Stimulated activated CD8-positive, alpha-beta memory T cell treated with anti-CD3 and anti-CD28 coated beads, Interleukin-12 subunit alpha, Interleukin-12 subunit beta, amount 100 ng/mL, for 24 hours (primary cell): ENCODE data around the gene NXF1.
A peak's percentile ranks its signal among the peaks of the same experiment; 100 is the strongest.
"Not testable (repeated sequence)": the region's sequence is repeated elsewhere in the genome, so short reads cannot be mapped to it uniquely, and the experiment has no call there.

ENCODE experiments used
- DNase-seq: peaks from one replicate; pipeline ENCODE4 v3.0.0-alpha.2; 2020; ENCODE audit errors: extremely low read depth

Gene NXF1

DNA sequence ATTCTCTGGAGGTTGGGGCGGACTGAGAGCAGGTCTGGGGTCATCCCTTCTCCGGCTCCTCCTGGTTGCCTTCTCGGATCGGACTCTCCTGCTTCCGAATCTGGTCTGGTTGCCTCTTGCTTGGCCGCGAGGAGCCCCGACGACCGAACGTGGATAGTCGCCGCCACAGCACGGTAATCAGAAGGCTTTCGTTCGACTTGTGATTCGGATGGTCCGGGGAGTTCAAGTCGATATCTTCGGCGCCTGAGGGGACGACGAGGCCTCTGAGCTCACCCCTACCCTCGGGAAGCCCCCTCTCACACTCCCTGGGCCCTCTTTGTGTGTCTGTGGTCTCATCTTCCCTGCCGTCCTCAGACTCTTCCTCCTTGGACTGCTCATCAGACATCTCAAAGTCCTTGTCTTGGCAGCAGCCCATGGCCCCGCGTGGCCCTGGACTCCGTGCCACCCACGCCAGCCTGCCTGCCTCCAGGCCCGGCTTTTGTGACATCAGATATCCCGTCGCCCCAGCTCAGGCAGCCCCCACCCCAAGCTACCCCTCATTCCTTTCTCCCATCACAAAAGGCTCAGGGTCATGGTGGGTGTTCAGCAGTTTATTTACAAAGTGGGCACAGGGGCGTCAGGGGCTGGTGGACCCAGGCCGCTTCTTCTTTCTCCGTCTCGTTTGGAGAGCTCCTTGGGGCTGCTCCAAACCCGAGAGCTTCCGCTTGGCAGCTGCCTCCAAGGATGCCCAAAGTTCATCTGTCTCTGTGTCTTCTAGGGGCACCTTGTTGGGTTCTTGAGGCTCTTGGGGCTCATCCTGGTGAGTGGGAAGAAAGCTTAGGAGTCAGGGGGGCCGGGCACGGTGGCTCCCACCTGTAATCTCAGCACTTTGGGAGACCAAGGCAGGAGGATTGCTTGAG lies 27.3 kb upstream of the NXF1 start, which contains the start of gene TEX54:
Gene TEX54, minus strand, starts transcription at position 506 of the 899 bp plus-strand sequence.
- no peak for DNase-seq

DNA sequence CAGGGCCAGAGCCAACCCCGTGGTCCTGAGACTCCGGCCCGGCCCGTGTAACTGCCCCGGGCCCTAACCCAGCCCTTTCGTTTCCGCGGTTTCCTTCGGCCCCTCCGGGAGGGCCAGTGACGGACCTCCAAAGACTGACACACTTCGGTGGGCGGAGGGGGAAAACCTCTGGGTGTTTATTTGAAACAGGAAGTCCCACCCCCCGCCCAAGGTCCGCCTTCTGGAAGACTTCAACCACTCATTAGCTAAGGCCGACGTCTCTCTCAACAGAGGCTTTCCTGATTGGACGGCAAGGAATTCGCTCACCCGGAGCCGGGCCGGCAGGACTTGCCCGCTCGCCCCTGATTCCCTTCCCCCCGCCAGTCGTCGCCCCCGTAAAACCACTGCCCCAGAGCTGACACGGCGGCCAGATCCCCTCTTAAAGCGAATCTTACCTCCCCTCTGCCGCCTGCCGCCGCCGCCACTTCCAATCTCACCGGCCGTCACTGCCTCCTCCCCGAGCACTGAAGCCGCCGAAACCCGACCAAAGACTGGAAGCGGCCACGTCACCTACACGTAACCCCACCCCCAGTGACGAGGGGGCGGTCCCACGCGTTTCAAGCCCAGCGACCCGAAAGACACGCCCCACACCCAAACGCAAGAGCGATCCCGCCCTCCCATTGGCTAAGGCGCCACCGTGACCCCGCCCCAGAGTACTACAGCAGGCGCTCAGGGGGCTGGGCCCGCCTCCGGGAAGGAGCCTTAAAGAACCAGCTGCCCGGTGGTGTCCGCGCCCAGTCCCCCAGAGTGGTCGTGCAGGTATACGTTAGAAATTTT lies 26.5 kb upstream of the NXF1 start, which contains the start of gene STX5:
Gene STX5, minus strand, starts transcription at position 532 of the 816 bp plus-strand sequence. CDS start 808 bp downstream, outside the sequence.
- peak; percentile 98 for DNase-seq

DNA sequence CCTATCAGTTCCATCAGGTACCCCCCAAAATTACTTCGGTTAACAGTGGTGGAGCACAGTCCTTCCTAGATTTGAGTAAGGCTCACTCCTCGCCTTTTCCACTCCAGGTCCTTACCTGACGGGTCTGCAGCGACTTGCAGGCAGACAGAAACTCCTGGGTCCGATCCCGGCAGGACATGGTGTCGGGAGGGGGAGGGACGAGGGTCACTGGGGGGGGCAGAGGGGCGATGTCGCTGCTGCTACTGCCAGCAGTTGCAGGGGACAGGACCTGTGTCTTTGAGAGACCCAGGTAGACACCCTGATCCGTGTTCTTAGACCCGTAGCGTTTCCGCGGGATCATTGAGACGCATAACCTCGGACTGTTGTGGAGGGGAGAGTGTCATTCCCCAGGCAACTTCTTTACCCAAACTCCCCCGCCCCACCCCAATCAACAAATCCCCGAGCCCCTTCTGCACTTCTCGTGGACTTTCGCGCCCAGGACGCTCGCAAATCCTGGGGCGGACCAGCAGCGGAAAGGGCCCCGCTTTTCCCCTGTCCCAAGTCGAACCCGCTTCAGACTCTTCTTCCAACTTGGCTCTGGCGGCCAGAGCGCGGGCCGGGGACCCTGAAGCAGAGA lies 25.8 kb upstream of the NXF1 start:
- DNase-seq, result no peak

DNA sequence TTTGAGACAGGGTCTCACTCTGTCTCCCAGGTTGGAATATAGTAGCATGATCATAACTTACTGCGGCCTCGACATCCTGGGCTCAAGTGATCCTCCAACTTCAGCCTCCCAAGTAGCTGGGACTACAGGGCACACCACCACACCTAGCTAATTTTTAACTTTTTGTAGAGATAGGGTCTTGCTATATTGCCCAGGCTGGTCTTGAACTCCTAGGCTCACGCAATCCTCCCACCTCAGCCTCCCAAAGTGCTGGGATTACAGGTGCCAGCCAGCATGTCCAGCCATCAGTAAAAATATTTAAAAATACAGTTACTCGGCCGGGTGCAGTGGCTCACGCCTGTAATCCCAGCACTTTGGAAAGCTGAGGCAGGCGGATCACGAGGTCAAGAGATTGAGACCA lies 22.9 kb upstream of the NXF1 start:
- DNase-seq, result not testable (repeated sequence)

DNA sequence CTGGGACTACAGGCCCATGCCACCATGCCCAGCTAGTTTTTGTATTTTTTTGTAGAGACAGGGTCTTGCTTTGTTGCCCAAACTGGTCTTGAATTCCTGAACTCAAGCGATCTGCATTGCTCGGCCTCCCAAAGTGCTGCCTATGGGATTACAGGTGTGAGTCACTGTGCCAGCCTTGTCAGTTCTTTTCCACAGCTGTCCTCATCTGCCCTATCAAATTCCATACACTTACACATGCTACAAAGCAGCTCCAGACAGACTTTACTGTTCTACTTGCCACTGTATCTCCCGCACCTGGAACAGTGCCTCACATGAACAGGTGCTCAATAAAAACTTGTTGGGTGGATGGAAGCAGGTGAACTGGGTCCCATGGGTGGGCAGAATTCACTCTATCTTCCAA lies 18.4 kb upstream of the NXF1 start:
- DNase-seq, result no peak

DNA sequence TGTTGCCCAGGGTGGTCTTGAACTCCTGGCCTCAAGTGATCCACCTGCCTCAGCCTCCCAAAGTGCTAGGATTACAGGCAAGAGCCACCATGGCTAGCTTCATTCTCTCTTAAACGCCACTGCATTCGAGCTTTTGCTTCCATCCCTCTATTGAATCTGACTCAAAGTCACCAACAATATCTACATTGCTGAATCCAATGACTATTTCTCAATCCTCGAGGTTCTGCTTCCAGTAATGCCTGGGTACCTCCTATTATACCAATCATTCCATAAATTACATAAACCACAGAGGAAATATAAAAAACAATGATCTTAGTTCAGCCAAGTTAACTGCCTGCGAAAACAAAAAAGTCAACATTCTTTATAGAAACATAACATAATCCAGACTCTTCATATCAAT lies 11.9 kb upstream of the NXF1 start:
- no peak for DNase-seq

DNA sequence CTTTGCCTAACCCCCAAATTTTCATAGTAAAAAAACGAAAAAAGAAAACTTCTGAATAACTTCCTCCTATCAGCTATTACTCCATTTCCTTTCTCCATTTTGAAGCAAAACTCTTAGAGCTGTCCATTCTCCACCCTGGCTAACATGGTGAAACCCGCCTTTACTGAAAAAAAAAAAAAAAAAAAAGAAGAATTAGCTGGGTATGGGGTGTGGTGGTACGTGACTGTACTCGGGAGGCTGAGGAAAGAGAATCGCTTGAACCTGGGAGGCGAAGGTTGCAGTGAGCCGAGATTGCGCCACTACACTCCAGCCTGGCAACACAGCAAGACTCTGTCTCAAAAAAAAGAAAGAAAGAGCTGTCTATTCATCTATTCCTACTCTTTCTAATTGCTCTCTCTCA lies 11.3 kb upstream of the NXF1 start:
- no peak for DNase-seq

DNA sequence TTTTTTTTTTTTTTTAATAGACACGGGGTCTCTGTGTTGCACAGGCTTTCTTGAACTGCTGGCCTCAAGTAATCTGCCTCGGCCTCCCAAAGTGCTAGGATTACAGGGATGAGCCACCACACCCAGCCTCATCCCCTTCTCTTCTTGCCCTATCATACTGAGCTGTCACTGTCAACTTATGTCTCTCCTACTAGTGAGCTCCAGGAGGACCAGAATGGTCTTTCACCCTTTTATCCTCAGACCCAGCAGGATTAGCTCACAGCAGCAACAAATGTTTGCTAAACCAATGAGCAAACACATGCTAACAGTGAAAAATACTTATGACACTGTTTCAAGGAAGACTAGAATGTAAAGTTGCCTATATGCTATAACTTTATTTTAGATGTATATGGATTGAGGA lies 6.4 kb upstream of the NXF1 start:
- DNase-seq, result no peak

DNA sequence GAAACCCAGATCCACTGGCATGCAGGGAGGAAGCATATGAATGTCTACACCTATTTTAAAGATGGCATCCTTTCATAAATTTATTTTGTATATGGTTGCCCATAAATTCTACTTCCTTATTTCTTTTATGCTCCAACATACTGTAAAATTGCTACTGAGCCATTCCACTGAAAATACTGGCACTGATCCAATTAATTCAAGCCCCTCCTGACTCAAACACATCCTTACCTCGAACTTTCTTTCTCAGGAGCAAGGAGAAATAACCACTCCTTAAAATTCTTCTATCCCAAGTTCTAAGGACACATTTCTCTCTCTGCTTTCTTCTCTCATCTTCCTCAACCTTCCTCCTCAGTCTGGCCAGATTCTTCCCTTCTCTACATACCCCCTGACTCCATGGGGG lies 5.5 kb upstream of the NXF1 start:
- DNase-seq, result no peak

DNA sequence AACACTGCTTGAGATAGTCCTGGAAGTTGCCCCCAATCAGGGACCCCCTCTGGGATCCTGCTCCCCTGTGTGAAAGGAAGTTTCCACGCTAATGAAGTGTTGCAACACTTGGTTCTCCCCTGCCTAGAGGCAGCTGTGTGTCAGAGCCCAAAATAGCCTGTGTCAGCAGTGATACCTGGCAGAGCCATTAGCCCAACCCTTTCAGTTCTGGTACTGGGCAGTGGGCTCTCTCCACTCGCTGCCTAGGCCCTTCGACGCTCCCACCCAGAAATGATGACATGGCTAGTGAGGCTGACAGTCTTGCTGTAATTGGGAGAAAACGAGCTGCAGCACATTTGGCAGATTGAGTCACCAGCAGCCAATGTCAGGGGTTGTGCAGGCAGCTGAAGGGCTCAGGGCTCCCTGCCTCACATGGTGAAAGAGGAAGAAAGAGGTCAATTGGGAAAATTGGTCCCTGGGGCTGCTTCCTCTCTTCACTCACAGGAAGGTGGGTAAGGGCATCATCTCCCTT lies 1.4 kb upstream of the NXF1 start:
- DNase-seq, result no peak

DNA sequence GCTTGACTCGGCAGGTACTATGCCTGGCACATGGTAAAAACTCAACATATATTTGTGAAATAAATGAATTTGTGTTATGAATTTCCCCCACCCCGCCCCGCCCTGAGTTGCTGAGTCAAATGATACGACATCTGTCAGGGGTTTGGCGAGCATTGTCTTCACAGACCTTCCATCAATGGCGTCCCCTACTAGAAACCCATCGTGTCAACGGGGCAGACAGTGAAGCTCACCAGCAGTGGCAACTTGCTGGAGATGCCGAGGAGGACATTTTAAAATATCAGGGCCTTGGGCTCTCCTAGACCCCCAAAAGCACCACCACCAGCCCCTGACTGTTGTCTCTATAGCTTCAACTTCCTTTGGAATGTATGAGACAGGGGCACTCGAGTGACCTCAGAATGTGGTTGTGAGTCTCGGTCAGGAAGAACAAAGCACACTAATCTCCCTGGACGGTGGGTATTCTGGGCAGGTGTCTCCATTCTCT lies 761 bp upstream of the NXF1 start:
- DNase-seq, result no peak

DNA sequence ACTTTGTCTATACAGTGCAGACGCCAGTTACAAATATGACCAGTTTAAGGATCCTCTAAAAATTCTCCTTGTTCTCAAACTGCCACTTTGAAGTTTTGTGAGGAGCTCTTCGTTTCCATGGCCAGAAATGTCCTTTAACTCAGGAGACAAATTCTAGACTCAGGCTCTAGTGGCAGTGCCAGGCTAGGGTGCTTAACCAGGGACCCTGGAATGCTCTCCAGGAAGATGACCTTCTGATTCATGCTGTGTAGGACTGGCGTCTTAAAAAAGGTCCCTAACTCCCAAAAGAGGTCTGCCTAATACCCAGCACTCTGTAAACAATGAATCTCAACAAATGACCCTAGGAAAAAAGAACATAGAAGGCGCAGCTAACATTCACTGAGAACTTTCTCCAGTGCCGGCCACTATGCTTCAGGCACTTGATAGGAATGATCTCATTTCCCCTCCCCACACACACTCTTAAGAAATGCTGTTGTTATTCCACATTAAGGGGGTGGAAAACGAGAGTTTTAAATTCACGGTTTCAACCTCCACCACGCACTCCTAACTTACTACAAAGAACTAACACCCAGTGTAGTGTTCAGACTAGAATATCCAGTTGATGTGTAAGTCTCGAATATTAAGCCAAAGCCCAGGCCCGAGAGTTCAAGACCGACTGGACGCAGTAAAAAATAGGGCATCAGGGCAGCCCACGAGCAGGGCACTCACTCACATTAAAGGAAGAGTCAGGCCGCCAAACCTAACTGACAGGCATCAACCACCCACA lies 747 bp downstream of the NXF1 start:
- no peak for DNase-seq

DNA sequence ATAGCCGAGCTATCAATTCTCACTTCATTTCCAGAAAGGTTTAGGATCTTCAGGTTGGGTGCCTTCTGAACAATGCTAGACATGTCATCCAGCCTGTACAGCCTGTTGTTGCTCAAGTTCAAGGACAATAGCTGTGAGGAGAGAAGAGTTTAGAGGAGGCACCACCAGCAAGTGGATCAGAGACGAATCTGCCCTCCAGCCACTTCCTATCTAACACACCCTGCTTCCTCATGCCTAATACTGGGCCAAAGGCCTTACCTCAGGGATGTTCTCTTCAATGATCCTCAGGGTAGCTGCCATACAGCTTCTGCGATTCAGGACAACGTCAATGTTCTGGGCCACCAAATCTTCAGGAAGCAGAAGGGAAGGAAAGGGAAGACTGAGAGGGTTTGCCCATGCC lies 4.2 kb downstream of the NXF1 start:
- DNase-seq, result no peak

DNA sequence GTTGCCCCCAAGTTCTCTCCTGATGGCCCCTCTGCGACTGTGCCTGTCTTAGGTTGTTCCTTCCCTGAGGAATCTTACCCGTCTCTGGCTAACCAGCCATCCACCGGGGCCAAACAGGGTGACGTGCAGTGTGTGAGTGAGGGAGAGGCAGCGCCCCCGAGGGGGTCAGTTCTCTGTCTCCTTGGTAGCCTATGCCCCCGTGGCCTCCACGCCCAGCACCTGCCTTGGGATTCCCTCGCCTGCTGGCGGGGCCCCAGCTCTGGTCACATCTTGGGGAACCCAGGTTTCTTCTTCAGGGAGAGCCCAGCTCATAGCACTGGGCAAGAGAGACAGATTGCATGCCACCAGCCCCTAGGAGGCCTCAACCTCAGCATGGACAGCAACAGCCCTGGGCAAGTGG lies 5.8 kb downstream of the NXF1 start:
- no peak for DNase-seq

DNA sequence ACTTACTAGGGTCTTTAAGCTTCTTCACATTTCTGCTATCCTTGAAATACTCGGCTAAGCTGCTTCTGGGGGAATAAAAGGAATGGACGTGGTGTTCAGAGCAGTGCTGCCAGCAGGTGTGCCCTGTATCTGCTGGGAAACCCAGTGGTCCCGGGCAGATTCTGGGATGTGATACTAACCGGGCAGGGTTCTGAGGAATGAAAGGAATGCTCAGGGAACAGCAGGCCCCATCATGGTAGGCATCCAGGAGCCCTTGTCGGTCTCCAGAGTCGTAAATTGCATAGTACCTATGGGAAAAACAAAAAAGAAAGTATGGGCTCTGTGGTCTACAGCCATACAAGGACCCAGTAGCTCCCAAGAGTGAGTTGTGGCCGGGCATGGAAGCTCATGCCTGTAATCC lies 9.0 kb downstream of the NXF1 start:
- no peak for DNase-seq

DNA sequence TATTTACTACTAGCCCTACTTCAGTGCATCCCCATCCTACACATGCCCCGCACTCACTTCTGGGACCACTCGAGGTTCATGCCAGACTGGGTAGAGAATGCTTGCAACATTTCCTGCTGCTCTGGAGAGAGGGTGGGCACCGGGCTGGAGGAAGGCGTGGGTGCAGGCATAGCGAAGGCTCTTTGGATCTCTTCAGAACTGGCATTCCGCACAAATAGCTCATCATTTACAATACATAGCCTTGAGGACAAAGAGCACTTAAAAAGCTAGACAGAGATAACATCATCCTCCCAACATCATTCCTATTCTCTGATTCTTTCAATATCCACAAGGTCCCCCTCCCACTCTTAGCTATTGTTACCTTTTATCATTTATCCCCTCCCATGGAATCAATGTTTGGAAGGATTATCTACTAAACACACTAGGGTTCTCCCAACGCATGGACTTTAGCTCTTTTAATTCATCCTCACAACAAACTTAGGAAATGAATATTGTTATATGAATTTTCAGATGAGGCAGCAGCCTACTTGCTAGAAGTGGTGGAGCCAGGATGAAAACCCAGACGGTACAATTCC lies 11.0 kb downstream of the NXF1 start:
- DNase-seq, result no peak

DNA sequence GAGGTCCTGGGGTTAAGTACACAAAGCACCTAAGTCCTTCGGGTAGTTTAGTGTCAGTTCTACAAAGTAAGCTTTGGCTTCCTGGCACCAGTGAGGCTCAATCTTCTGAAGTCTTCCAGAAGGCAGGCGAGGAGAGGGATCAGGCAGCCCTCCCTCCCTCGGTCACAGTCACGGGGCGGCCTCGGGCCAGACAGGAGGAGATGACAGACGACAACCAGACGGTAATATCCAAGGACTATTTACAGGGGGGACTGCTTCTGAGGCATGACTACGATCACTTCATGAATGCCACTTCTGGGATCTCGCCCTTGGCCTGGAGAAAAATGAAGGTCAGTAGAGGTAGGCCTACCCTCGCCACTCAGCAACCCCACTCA lies 13.1 kb downstream of the NXF1 start:
- DNase-seq, result no peak

DNA sequence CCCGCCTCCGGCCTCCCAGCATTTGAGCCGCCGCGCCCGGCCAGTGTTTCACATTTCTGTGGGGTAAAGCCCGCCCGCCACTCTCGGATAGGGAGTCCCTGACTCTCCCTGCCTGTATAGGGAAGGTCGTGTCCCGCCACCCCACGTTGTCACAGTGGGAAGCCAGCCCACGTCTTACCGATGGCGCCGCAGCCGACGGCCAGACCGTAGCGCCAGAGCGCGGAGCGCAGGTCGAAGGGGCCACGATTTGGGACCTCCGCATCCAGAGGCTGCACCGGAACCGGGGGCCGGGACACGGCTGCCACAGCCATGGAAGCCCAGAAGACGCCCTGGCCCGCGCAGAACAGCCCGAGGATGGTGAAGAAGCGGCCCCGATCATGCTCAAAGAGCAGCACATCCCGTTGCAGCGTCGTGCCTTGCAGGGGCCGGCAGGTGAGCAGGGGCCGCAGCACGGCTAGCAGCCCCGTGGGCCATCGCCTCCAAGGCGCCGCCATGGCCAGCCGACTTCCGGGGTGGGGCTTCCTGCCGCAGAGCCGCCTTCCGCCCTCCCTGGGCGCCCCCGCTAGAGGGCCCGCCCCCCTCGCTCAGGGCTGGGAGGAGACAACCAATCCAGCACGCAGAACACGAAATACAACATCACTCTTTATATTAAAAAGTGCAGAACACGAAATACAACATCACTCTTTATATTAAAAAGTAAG lies 13.6 kb downstream of the NXF1 start, which contains the start of gene TMEM223:
Gene TMEM223, minus strand, starts transcription at position 506 of the 701 bp plus-strand sequence. Its CDS starts 12 bp downstream, at position 494.
- DNase-seq, result peak; percentile 85

DNA sequence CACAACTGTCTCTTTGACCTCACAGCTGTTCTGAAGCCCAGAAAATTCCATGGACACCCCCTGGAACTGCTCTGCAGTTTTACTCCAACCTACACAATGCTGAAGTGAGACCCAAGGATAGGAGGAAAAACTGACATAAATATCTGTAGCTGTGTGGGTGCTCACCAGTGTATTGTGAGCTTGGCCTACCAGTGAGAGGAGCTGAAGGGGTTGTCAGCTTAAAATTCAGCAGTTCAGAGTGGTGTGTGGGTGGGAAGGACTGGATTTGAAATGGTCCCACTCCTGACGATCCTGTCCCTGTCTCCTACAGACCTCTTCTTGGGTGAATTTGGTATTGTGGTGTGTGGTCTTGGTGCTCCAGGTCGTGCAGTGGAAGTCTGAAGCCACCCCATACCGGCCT lies 15.7 kb downstream of the NXF1 start:
- no peak for DNase-seq

DNA sequence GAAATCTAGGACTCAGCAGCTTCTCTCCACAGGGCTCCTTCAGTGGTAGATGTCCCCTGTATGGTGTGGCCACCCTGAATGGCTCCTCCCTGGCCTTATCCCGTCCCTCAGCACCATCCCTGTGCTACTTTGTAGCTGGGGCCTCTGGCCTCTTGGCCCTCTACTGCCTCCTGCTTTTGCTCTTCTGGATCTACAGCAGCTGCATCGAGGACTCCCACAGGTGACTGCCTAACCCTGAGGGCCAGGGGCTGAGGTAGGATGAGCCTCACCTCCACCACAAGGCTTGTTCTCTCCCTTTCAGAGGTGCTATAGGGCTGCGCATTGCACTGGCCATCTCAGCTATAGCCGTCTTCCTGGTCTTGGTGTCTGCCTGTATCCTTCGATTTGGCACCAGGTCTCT lies 16.2 kb downstream of the NXF1 start:
- no peak for DNase-seq
